H9 (cell line): ENCODE measurements around the gene CYP2J2. TPM values are rescaled to one million over a fixed set of nuclear protein-coding genes. Genes with fewer than 3 reads are reported as not detected.

ENCODE experiments used
- DNase-seq: peaks from one replicate; pipeline ENCODE4 v3.0.0-alpha.2; 2017
- H2AFZ ChIP-seq: one replicate; pipeline ENCODE4 v1.6.1; 2013; ENCODE audit warnings: mild to moderate bottlenecking, low read length, control low read depth, moderate library complexity
- H2AK5ac ChIP-seq: 2 replicates; pipeline ENCODE4 v1.6.1; 2013; ENCODE audit warnings: low read length, control low read depth, mixed read lengths; ENCODE audit not compliant: insufficient read length
- H2BK120ac ChIP-seq: one replicate; pipeline ENCODE4 v1.6.1; 2013; ENCODE audit warnings: low read depth, mild to moderate bottlenecking, low read length, control low read depth, inconsistent platforms; ENCODE audit not compliant: poor library complexity, severe bottlenecking
- H2BK12ac ChIP-seq: 2 replicates; pipeline ENCODE4 v1.6.1; 2013; ENCODE audit warnings: low read length, control low read depth, mixed read lengths, low read depth; ENCODE audit not compliant: insufficient read length
- H2BK15ac ChIP-seq: 2 replicates; pipeline ENCODE4 v1.6.1; 2013; ENCODE audit warnings: low read depth, low read length, control low read depth
- H2BK20ac ChIP-seq: one replicate; pipeline ENCODE4 v1.6.1; 2013; ENCODE audit warnings: low read depth, mild to moderate bottlenecking, low read length, control low read depth, inconsistent platforms; ENCODE audit not compliant: poor library complexity, severe bottlenecking
- H2BK5ac ChIP-seq: 2 replicates; pipeline ENCODE4 v1.6.1; 2013; ENCODE audit warnings: low read length, control low read depth, mixed read lengths; ENCODE audit not compliant: insufficient read length
- H3K14ac ChIP-seq: 2 replicates; pipeline ENCODE4 v1.6.1; 2013; ENCODE audit warnings: low read length, control low read depth; ENCODE audit not compliant: insufficient read depth
- H3K18ac ChIP-seq: 2 replicates; pipeline ENCODE4 v1.6.1; 2013; ENCODE audit warnings: low read depth, mild to moderate bottlenecking, mixed read lengths, low read length, control low read depth; ENCODE audit not compliant: insufficient read length
- H3K23ac ChIP-seq: 2 replicates; pipeline ENCODE4 v1.6.1; 2013; ENCODE audit warnings: low read length, control low read depth, mixed read lengths, low read depth; ENCODE audit not compliant: insufficient read length
- H3K23me2 ChIP-seq: 2 replicates; pipeline ENCODE4 v1.6.1; 2013; ENCODE audit warnings: low read depth, mild to moderate bottlenecking, mixed read lengths, low read length, control low read depth; ENCODE audit not compliant: insufficient read length, poor library complexity, severe bottlenecking
- H3K27ac ChIP-seq: 2 replicates; pipeline ENCODE4 v1.5.1; 2013; ENCODE audit warnings: low read length, control low read depth, mixed read lengths, low read depth; ENCODE audit not compliant: insufficient read length
- H3K27me3 ChIP-seq: 2 replicates; pipeline ENCODE4 v1.6.1; 2013; ENCODE audit warnings: low read length, control low read depth, inconsistent platforms; ENCODE audit not compliant: insufficient read depth
- H3K4ac ChIP-seq: 2 replicates; pipeline ENCODE4 v1.6.1; 2013; ENCODE audit warnings: low read depth, mild to moderate bottlenecking, control low read depth, inconsistent platforms, low read length, moderate library complexity
- H3K4me1 ChIP-seq: 2 replicates; pipeline ENCODE4 v1.6.1; 2013; ENCODE audit warnings: low read length, control low read depth, inconsistent platforms; ENCODE audit not compliant: insufficient read depth
- H3K4me2 ChIP-seq: 2 replicates; pipeline ENCODE4 v1.6.1; 2013; ENCODE audit warnings: low read length, control low read depth, mixed read lengths; ENCODE audit not compliant: insufficient read length, insufficient read depth
- H3K56ac ChIP-seq: 2 replicates; pipeline ENCODE4 v1.6.1; 2013; ENCODE audit warnings: low read depth, mild to moderate bottlenecking, mixed read lengths, low read length, control low read depth; ENCODE audit not compliant: insufficient read length
- H3K79me1 ChIP-seq: 2 replicates; pipeline ENCODE4 v1.6.1; 2013; ENCODE audit warnings: low read depth, mild to moderate bottlenecking, moderate library complexity, low read length, control low read depth, inconsistent platforms; ENCODE audit not compliant: insufficient read depth, poor library complexity, severe bottlenecking
- H3K79me2 ChIP-seq: 2 replicates; pipeline ENCODE4 v1.6.1; 2013; ENCODE audit warnings: low read length, control low read depth, inconsistent platforms; ENCODE audit not compliant: insufficient read depth
- H3K9ac ChIP-seq: 2 replicates; pipeline ENCODE4 v1.6.1; 2013; ENCODE audit warnings: low read length, control low read depth, mixed read lengths; ENCODE audit not compliant: insufficient read length; ENCODE audit errors: extremely low read depth
- H3K9me3 ChIP-seq: one replicate; pipeline ENCODE4 v1.6.1; 2013; ENCODE audit warnings: low read depth, low read length, inconsistent platforms; ENCODE audit not compliant: control insufficient read depth
- H3T11ph ChIP-seq: one replicate; pipeline ENCODE4 v1.6.1; 2013; ENCODE audit warnings: mild to moderate bottlenecking, low read length, control low read depth, inconsistent platforms
- H4K20me1 ChIP-seq: one replicate; pipeline ENCODE4 v1.6.1; 2013; ENCODE audit not compliant: control insufficient read depth, insufficient read length, insufficient read depth
- H4K5ac ChIP-seq: 2 replicates; pipeline ENCODE4 v1.6.1; 2013; ENCODE audit warnings: low read depth, mild to moderate bottlenecking, mixed read lengths, low read length, control low read depth; ENCODE audit not compliant: insufficient read length
- H4K8ac ChIP-seq: replicated peaks from 2 replicates; pipeline ENCODE4 v1.6.1; 2013; ENCODE audit warnings: low read length, control low read depth, mixed read lengths, low read depth; ENCODE audit not compliant: insufficient read length
- H4K91ac ChIP-seq: 2 replicates; pipeline ENCODE4 v1.6.1; 2013; ENCODE audit warnings: low read depth, mild to moderate bottlenecking, moderate library complexity, mixed read lengths, low read length, control low read depth; ENCODE audit not compliant: insufficient read length
- H3K27ac Mint-ChIP-seq, 3 experiments: 2 replicates in 2 of 3; 3 replicates in 1 of 3; pipeline ENCODE4 v1.8.0; 2020 to 2021; ENCODE audit warnings: mixed read lengths in 3 of 3, mild to moderate bottlenecking in 1 of 3, moderate library complexity in 1 of 3
- H3K27me3 Mint-ChIP-seq: 2 replicates; pipeline ENCODE4 v1.8.0; 2021; ENCODE audit warnings: low read depth, mild to moderate bottlenecking, moderate library complexity, mixed read lengths
- H3K36me3 Mint-ChIP-seq, 3 experiments: 2 replicates in 2 of 3; 3 replicates in 1 of 3; pipeline ENCODE4 v1.8.0; 2020 to 2021; ENCODE audit warnings: low read depth in 3 of 3, mixed read lengths in 3 of 3; ENCODE audit not compliant: insufficient read depth in 1 of 3
- H3K4me1 Mint-ChIP-seq, 2 experiments: 2 replicates each; pipeline ENCODE4 v1.8.0; 2020; ENCODE audit warnings: mixed read lengths in 2 of 2
- H3K4me3 Mint-ChIP-seq, 2 experiments: 2 replicates in 1 of 2; 3 replicates in 1 of 2; pipeline ENCODE4 v1.8.0; 2020 to 2021; ENCODE audit warnings: mild to moderate bottlenecking in 2 of 2, mixed read lengths in 2 of 2, moderate library complexity in 1 of 2
- H3K9me3 Mint-ChIP-seq, 2 experiments: 2 replicates in 1 of 2; 3 replicates in 1 of 2; pipeline ENCODE4 v1.8.0; 2020; ENCODE audit warnings: mild to moderate bottlenecking in 2 of 2, mixed read lengths in 2 of 2, moderate library complexity in 1 of 2
- CTCF ChIP-seq: fragments of 200-600 bp; sonication (generic); conservative IDR thresholded peaks from 3 replicates; pipeline ENCODE4 v1.8.0; 2021; ENCODE audit warnings: antibody characterized with exemption, mild to moderate bottlenecking
- WGBS: extraction: QIAGEN DNeasy Blood & Tissue Kit; methylation state at CpG from one replicate; pipeline ENCODE4 v1.1.7; 2013; ENCODE audit warnings: missing lambda C conversion rate, low lambda C conversion rate, mixed read lengths; ENCODE audit not compliant: insufficient read length; ENCODE audit errors: extremely low coverage; 5-methylcytosine and 5-hydroxymethylcytosine counted together
- total RNA-seq: library from RNA; stranded (reverse); gene quantifications from 2 replicates; pipeline ENCODE4 v1.2.1, GENCODE V29; 2021

Gene CYP2J2
- total RNA-seq, 1 experiment from 2014 or later = 0.57 TPM

- no peak for TF ChIP-seq CTCF
- Histone ChIP-seq H2BK20ac (no peak overlapping the region), H3T11ph (no peak overlapping the region), H3K9ac (no peak overlapping the region), H3K9me3 (no peaks in the 10 kb centered on the region), H3K79me1 (no peaks in the 10 kb centered on the region), H2BK12ac (no peak overlapping the region), H4K8ac (no peak overlapping the region), H3K23me2 (no peaks in the 10 kb centered on the region), H2AFZ (no peak overlapping the region), H3K23ac (no peak overlapping the region), H4K5ac (no peak overlapping the region), H3K56ac (no peak overlapping the region), H3K18ac (no peak overlapping the region), H3K4ac (no peak overlapping the region), H3K14ac (no peak overlapping the region), H4K20me1 (no peaks in the 10 kb centered on the region), H2BK120ac (no peak overlapping the region), H2BK5ac (no peak overlapping the region), H2BK15ac (no peak overlapping the region), H3K79me2 (no peaks in the 10 kb centered on the region), H3K4me2 (no peak overlapping the region), H4K91ac (no peak overlapping the region), H2AK5ac (no peak overlapping the region), H3K27me3 (no peaks in the 10 kb centered on the region), H3K27ac (no peak overlapping the region), H3K4me1 (no peaks in the 10 kb centered on the region)
- no peaks in the 10 kb centered on the region for H3K9me3 Mint-ChIP-seq
- H3K4me3 Mint-ChIP-seq = no peak overlapping the region
- H3K4me1 Mint-ChIP-seq = peaks cover 9 to 14% of the 10 kb centered on the region in 2 experiments
- WGBS = 100% methylated on average over 1 of the region's 2 CpGs
- H3K36me3 Mint-ChIP-seq = no peaks in the 10 kb centered on the region
- no peak overlapping the region for H3K27ac Mint-ChIP-seq
- H3K27me3 Mint-ChIP-seq = no peaks in the 10 kb centered on the region
- no peak for DNase-seq
Observed at GRCh38 chr1:59897165-59897564, 29.4 kb downstream of the CYP2J2 start.
